Endothelial cell of umbilical vein (primary cell): ENCODE measurements around the gene GRM6. TPM values are rescaled to one million over a fixed set of nuclear protein-coding genes. Genes with fewer than 3 reads are reported as not detected.

Experiments used
- BruUV-seq: library from RNA; stranded (reverse); fragments of 400-500 nt; replicated peaks from 2 replicates; lab custom pipeline; 2021; lab: Mats Ljungman, UMichigan
- CTCF ChIA-PET: fragments of 300-600, 350-600 bp; sonication (Branson Sonifier 250); formaldehyde crosslinking; loops from one replicate; lab custom pipeline; 2021; ENCODE audit warnings: antibody characterized with exemption, inconsistent platforms; lab: Charles Lee
- POLR2A ChIA-PET: fragments of 300-600, 350-600 bp; sonication (Branson Sonifier 250); formaldehyde crosslinking; loops from one replicate; lab custom pipeline; 2021; ENCODE audit warnings: antibody characterized with exemption, inconsistent platforms; lab: Charles Lee
- DNase-seq: peaks from one replicate; pipeline ENCODE4 v3.0.0-alpha.2; 2011; ENCODE audit warnings: low read depth, low spot score
- FAIRE-seq: peaks from 2 replicates; lab custom pipeline; 2011; peaks lifted over from hg19 to GRCh38; lab: Jason Lieb, UNC
- H2AFZ ChIP-seq: 2 replicates; pipeline ENCODE4 v1.6.0; 2012; ENCODE audit warnings: low read depth, low read length, control low read depth, inconsistent platforms
- H3K27ac ChIP-seq: 2 replicates; pipeline ENCODE4 v1.5.1; 2011; ENCODE audit warnings: low read depth, mild to moderate bottlenecking, control low read depth, low read length, moderate library complexity; ENCODE audit not compliant: insufficient read depth
- H3K27me3 ChIP-seq, 2 experiments: 2 replicates each; pipeline versions ENCODE4 v1.6.0 to v1.6.1; 2011; ENCODE audit warnings: low read length in 2 of 2, mixed read lengths in 1 of 2; ENCODE audit not compliant: control insufficient read depth in 2 of 2, insufficient read depth in 2 of 2
- H3K36me3 ChIP-seq, 2 experiments: 2 replicates in 1 of 2; 3 replicates in 1 of 2; pipeline ENCODE4 v1.5.1; 2011; ENCODE audit warnings: low read length in 2 of 2, mild to moderate bottlenecking in 1 of 2, moderate library complexity in 1 of 2; ENCODE audit not compliant: control insufficient read depth in 2 of 2, insufficient read depth in 2 of 2; ENCODE audit errors: extremely low read depth in 1 of 2
- H3K4me1 ChIP-seq: 3 replicates; pipeline ENCODE4 v1.5.1; 2011; ENCODE audit warnings: mild to moderate bottlenecking, low read length; ENCODE audit not compliant: control insufficient read depth, insufficient read depth; ENCODE audit errors: extremely low read depth
- H3K4me2 ChIP-seq: 2 replicates; pipeline ENCODE4 v1.6.1; 2011; ENCODE audit warnings: low read length, control low read depth, mixed read lengths; ENCODE audit not compliant: insufficient read depth
- H3K4me3 ChIP-seq, 3 experiments: fragments of 200-600 bp in 1 of 3; sonication (generic), shearing (Covaris generic) in 1 of 3; replicated peaks in 1 of 3; 2 replicates each; pipeline ENCODE4 v1.5.1; 2011 to 2016; ENCODE audit warnings: control low read depth in 3 of 3, low read length in 3 of 3, mild to moderate bottlenecking in 2 of 3, inconsistent platforms in 1 of 3, low read depth in 1 of 3, moderate library complexity in 1 of 3; ENCODE audit not compliant: insufficient read depth in 1 of 3
- H3K79me2 ChIP-seq: 2 replicates; pipeline ENCODE4 v1.6.0; 2012; ENCODE audit warnings: low read length, inconsistent platforms; ENCODE audit not compliant: control insufficient read depth, insufficient read depth
- H3K9ac ChIP-seq: replicated peaks from 2 replicates; pipeline ENCODE3; 2011; ENCODE audit warnings: low read length, control low read depth; ENCODE audit not compliant: insufficient read depth; ENCODE audit errors: extremely low read depth
- H3K9me1 ChIP-seq: replicated peaks from 3 replicates; pipeline ENCODE4 v1.6.0; 2011; ENCODE audit warnings: mild to moderate bottlenecking, low read length; ENCODE audit not compliant: control insufficient read depth, insufficient read depth; ENCODE audit errors: extremely low read depth
- H3K9me3 ChIP-seq: replicated peaks from 2 replicates; pipeline ENCODE4 v1.5.1; 2012; ENCODE audit warnings: low read length, inconsistent platforms; ENCODE audit not compliant: control insufficient read depth, insufficient read depth
- H4K20me1 ChIP-seq: replicated peaks from 2 replicates; pipeline ENCODE3; 2011; ENCODE audit warnings: mild to moderate bottlenecking, low read length; ENCODE audit not compliant: control insufficient read depth, insufficient read depth; ENCODE audit errors: extremely low read depth
- EZH2 ChIP-seq: IDR thresholded peaks from 2 replicates; pipeline ENCODE4 v1.6.1; 2012; ENCODE audit warnings: borderline replicate concordance, low read depth, mild to moderate bottlenecking, moderate library complexity, low read length, inconsistent platforms; ENCODE audit not compliant: severe bottlenecking
- FOS ChIP-seq: IDR thresholded peaks from 2 replicates; pipeline ENCODE4 v1.6.1; 2011; ENCODE audit warnings: mild to moderate bottlenecking, low read length, moderate library complexity, borderline replicate concordance; ENCODE audit not compliant: insufficient read depth
- GATA2 ChIP-seq: IDR thresholded peaks from 2 replicates; pipeline ENCODE4 v1.7.0; 2011; ENCODE audit warnings: low read depth, mild to moderate bottlenecking, moderate library complexity, mixed read lengths, low read length; ENCODE audit not compliant: insufficient read length, insufficient read depth
- JUN ChIP-seq: IDR thresholded peaks from 2 replicates; pipeline ENCODE4 v1.6.1; 2011; ENCODE audit warnings: borderline replicate concordance, low read depth; ENCODE audit not compliant: insufficient read length, insufficient read depth
- MYC ChIP-seq: IDR thresholded peaks from one replicate; pipeline ENCODE4 v1.6.1; 2011; ENCODE audit warnings: mild to moderate bottlenecking, low read depth, low read length
- POLR2A ChIP-seq: IDR thresholded peaks from 2 replicates; pipeline ENCODE4 v1.6.1; 2012; ENCODE audit warnings: low read depth, mild to moderate bottlenecking, control low read depth, low read length
- POLR2AphosphoS5 ChIP-seq: IDR thresholded peaks from 2 replicates; pipeline ENCODE4 v1.6.1; 2012; ENCODE audit warnings: low read depth, mild to moderate bottlenecking, control low read depth, low read length, moderate library complexity; ENCODE audit not compliant: insufficient read depth
- dilution Hi-C: fragments of 300-500 bp; cut with MboI; formaldehyde crosslinking; loops from one replicate; pipeline ENCODE4 v1.15.0; 2019; ENCODE audit warnings: low sequenced_read_pairs; ENCODE audit not compliant: extremely low pct_ligation_motif_present
- intact Hi-C: fragments of 100-400 bp; cut with micrococcal nuclease; formaldehyde crosslinking; loops from one replicate; pipeline ENCODE4 v1.10.0; 2022
- polyA plus RNA-seq, 4 experiments: library from polyadenylated mRNA; depleted of rRNA in 3 of 4; stranded (reverse) in 3 of 4; unstranded in 1 of 4; fragments of >200 nt; gene quantifications; 2 replicates each; pipeline versions ENCODE4 v1.2.1 to v1.2.3, GENCODE V29; 2011 to 2012; ENCODE audit warnings: missing spikeins in 1 of 4
- total RNA-seq: library from RNA; stranded (reverse); gene quantifications from 2 replicates; pipeline ENCODE4 v1.2.3, GENCODE V29; 2021
- TF ChIP-seq, protein P1 (sequence below), 2 donors: IDR thresholded peaks; 1 replicate in 1 of 2; 2 replicates in 1 of 2; pipeline ENCODE4 v1.5.1; 2011; ENCODE audit warnings: low read length in 2 of 2, mild to moderate bottlenecking in 2 of 2, moderate library complexity in 2 of 2, control low read depth in 1 of 2, inconsistent platforms in 1 of 2, low read depth in 1 of 2; ENCODE audit not compliant: insufficient read depth in 1 of 2; ENCODE audit errors: extremely low read depth in 1 of 2
- TF ChIP-seq, protein P2 (sequence below): IDR thresholded peaks from 2 replicates; pipeline ENCODE4 v1.6.1; 2011; ENCODE audit not compliant: insufficient read depth, insufficient read length

Gene GRM6
- total and polyA plus RNA-seq, 2 donors (not counting 3 experiments of a cell fraction or from before 2014, with no cell fraction given) = not detected

DNA sequence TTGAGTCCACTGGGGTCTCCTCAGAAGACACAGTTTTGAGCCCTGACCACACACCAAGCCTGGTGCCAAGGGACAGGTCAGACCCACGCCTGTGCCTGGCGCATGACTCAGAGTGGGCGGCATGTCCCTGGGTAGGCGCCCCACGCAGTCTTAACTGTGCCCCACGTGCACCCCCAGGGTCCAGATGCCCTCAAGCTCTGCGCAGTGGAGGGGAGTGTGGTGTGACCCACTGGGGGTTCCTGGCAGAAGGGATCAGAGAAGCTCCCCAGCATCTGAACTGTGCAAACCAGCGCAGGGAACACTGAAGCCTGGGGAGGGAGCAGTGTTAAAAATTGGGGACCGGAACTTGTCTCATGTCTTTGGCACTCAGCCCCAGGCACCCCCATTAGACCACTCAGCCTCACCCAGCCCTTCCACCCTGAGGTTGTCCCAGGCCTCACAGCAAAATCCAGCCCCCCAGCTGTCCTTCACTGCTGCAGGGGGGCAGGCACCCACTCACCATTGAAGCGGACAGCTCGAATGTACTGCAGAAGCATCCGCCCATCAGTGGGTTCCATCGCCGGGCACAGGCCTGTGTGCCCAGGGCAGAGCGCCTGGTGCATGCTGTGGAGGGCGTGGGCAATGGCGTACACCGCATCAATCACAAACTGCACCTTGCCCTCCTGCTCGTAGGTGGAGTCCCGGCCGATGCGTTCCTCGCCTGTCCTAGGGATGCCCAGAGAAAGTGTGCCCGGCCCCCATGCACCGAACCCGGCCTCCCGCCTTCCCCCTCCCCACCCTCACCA lies 6.5 kb downstream of the GRM6 start:
- Histone ChIP-seq H3K4me1 (no peaks in the 10 kb centered on the region), H4K20me1 (no peaks in the 10 kb centered on the region), H3K4me3 (no peak overlapping the region), H3K27me3 (no peaks in the 10 kb centered on the region), H3K27ac (no peak overlapping the region), H2AFZ (no peak overlapping the region), H3K9ac (no peak overlapping the region), H3K36me3 (no peaks in the 10 kb centered on the region), H3K9me1 (no peaks in the 10 kb centered on the region), H3K9me3 (peaks cover 4% of the 10 kb centered on the region), H3K79me2 (no peaks in the 10 kb centered on the region), H3K4me2 (no peak overlapping the region)
- DNase-seq (no peak), FAIRE-seq (no peak)
- POLR2A ChIA-PET = no interaction called here
- intact Hi-C loops = no loop called here
- CTCF ChIA-PET = no interaction called here
- dilution Hi-C loops = no loop called here
- TF ChIP-seq JUN (no peak), EZH2 (no peak), MYC (no peak), FOS (no peak), GATA2 (no peak), POLR2AphosphoS5 (no peak), POLR2A (no peak)
- TF ChIP-seq, protein P1, sequence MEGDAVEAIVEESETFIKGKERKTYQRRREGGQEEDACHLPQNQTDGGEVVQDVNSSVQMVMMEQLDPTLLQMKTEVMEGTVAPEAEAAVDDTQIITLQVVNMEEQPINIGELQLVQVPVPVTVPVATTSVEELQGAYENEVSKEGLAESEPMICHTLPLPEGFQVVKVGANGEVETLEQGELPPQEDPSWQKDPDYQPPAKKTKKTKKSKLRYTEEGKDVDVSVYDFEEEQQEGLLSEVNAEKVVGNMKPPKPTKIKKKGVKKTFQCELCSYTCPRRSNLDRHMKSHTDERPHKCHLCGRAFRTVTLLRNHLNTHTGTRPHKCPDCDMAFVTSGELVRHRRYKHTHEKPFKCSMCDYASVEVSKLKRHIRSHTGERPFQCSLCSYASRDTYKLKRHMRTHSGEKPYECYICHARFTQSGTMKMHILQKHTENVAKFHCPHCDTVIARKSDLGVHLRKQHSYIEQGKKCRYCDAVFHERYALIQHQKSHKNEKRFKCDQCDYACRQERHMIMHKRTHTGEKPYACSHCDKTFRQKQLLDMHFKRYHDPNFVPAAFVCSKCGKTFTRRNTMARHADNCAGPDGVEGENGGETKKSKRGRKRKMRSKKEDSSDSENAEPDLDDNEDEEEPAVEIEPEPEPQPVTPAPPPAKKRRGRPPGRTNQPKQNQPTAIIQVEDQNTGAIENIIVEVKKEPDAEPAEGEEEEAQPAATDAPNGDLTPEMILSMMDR (IDR thresholded peaks at IDR 0.05; ENCODE audit: extremely low read depth in 1 of 2, insufficient read depth in 1 of 2, low read depth in 1 of 2, low read length in 2 of 2) = no peak
- TF ChIP-seq, protein P2, sequence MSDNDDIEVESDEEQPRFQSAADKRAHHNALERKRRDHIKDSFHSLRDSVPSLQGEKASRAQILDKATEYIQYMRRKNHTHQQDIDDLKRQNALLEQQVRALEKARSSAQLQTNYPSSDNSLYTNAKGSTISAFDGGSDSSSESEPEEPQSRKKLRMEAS = no peak
- BruUV-seq = no TSS peak
